IPS DF 6.9 (cell line): ENCODE results near the gene WFIKKN1.

ENCODE experiments used
- DNase-seq: peaks from one replicate; pipeline ENCODE4 v3.0.0-alpha.2; 2013; ENCODE audit warnings: low read depth, low spot score
- H3K27ac ChIP-seq: one replicate; pipeline ENCODE4 v1.5.1; 2013; ENCODE audit warnings: low read length, control low read depth
- H3K27me3 ChIP-seq: 2 replicates; pipeline ENCODE4 v1.6.1; 2013; ENCODE audit warnings: mild to moderate bottlenecking, low read length; ENCODE audit not compliant: control insufficient read depth, insufficient read depth
- H3K36me3 ChIP-seq: 2 replicates; pipeline ENCODE4 v1.6.1; 2013; ENCODE audit warnings: low read length; ENCODE audit not compliant: control insufficient read depth, insufficient read depth
- H3K4me1 ChIP-seq: 2 replicates; pipeline ENCODE4 v1.6.1; 2013; ENCODE audit warnings: low read length; ENCODE audit not compliant: control insufficient read depth, insufficient read depth
- H3K4me3 ChIP-seq: 2 replicates; pipeline ENCODE4 v1.5.1; 2013; ENCODE audit warnings: mild to moderate bottlenecking, low read length
- H3K9me3 ChIP-seq: 2 replicates; pipeline ENCODE4 v1.6.1; 2013; ENCODE audit warnings: low read length, inconsistent platforms; ENCODE audit not compliant: control insufficient read depth, insufficient read depth
- WGBS: extraction: QIAGEN DNeasy Blood & Tissue Kit; methylation state at CpG from one replicate; pipeline ENCODE4 v1.1.7; 2013; ENCODE audit warnings: mixed read lengths, missing lambda C conversion rate; ENCODE audit not compliant: insufficient read length, insufficient coverage; 5-methylcytosine and 5-hydroxymethylcytosine counted together

Gene WFIKKN1

GRCh38 chr16:624526-625070 is 6.2 kb upstream of the WFIKKN1 start:
- H3K27me3 ChIP-seq: no peaks in the 10 kb centered on the region
- H3K9me3 ChIP-seq: no peaks in the 10 kb centered on the region
- no peak for DNase-seq
- peaks cover 5% of the 10 kb centered on the region for H3K4me1 ChIP-seq
- no peak overlapping the region for H3K27ac ChIP-seq
- no CpG with 5 or more reads among the region's 10 CpGs for WGBS
- no peak overlapping the region for H3K4me3 ChIP-seq
- 0 out of 2 replicates have a peak, but pooled peaks cover 2% of the 10 kb centered on the region for H3K36me3 ChIP-seq

DNA sequence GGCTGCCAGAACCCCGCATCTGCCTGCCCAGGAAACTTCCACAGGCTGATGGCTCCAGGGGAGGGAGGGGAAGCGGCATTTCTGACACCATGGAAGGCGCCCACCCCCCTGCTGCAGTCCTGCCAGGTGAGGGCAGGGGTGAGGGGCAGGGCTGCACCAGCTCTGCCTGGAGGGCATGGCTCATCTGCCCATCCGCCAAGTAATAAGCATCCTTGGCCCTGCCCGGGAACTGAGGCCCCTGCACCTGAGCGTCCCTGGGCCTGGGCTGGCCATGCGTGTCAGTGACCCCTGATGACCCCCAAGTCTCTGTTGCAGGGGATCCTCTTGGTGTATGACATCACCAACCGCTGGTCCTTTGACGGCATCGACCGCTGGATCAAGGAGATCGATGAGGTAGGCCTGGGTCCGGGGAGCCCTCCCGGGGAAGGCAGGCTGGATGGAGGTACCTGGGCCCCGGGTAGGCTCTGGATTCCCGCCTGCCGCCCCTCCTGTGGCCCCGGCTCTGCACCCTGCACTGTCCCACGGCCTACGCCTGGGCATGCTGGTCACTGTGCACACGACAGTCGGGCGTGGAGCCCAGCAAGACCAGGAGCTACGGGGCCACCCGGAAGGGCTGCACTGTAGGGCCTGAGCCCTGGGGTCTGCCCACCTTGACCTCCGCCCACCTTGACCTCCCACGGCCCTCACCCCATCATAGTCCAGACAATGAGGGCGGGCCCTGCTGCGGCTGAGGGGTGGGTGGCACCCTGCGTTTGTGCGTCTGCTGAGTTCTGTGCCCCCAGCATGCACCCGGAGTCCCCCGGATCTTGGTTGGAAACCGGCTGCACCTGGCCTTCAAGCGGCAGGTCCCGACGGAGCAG is 5.4 kb upstream of the WFIKKN1 start:
- WGBS: no CpG with 5 or more reads among the region's 37 CpGs
- Histone ChIP-seq H3K27ac (no peak overlapping the region), H3K36me3 (0 out of 2 replicates have a peak, but pooled peaks cover 2% of the 10 kb centered on the region), H3K9me3 (no peaks in the 10 kb centered on the region), H3K4me3 (no peak overlapping the region), H3K4me1 (peaks cover 11% of the 10 kb centered on the region), H3K27me3 (no peaks in the 10 kb centered on the region)
- no peak for DNase-seq

GRCh38 chr16:625977-626765 is 4.6 kb upstream of the WFIKKN1 start:
- Histone ChIP-seq H3K9me3 (no peaks in the 10 kb centered on the region), H3K4me3 (no peak overlapping the region), H3K27me3 (no peaks in the 10 kb centered on the region), H3K4me1 (peaks cover 12% of the 10 kb centered on the region), H3K36me3 (0 out of 2 replicates have a peak, but pooled peaks cover 2% of the 10 kb centered on the region), H3K27ac (no peak overlapping the region)
- DNase-seq: no peak
- no CpG with 5 or more reads among the region's 35 CpGs for WGBS

GRCh38 chr16:626787-627453 is 3.9 kb upstream of the WFIKKN1 start:
- Histone ChIP-seq H3K27ac (no peak overlapping the region), H3K27me3 (no peaks in the 10 kb centered on the region), H3K9me3 (no peaks in the 10 kb centered on the region), H3K4me1 (peaks cover 12% of the 10 kb centered on the region), H3K4me3 (no peak overlapping the region), H3K36me3 (0 out of 2 replicates have a peak, but pooled peaks cover 2% of the 10 kb centered on the region)
- no CpG with 5 or more reads among the region's 29 CpGs for WGBS
- DNase-seq: no peak

DNA sequence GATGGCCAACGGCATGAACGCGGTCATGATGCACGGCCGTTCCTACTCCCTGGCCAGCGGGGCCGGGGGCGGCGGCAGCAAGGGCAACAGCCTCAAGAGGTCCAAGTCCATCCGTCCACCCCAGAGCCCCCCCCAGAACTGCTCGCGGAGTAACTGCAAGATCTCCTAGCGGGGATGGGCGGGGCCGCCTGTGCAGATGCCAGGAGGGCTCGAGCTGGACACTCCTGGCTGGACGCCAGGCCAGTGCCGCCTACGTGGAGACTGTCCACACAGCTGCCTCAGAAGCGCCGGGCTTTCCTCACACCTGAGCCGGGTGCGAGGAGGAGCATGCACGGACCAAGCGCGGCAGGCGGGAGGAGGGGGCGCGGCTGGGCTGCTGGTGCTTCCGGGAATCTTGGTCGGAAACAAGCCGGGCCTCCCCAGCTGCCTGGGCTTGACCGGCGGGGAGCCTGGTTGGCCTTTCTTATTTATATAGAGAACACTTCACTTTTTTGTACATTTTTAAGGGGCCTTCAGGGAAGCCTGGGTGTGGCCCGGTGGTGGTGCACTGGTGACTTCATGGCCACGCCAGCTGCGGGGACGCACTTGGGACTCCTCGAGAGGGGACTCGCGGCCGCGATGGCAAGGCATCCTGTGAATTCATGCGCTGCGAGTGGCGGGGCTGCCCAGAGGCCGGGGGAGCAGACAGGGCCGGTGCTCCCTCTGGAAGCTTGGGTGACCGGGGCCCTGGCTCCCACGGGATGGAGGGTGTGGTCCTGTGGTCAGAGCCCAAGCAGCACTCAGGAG is 3.1 kb upstream of the WFIKKN1 start:
- H3K4me1 ChIP-seq: peaks cover 12% of the 10 kb centered on the region
- no peak overlapping the region for H3K27ac ChIP-seq

DNA sequence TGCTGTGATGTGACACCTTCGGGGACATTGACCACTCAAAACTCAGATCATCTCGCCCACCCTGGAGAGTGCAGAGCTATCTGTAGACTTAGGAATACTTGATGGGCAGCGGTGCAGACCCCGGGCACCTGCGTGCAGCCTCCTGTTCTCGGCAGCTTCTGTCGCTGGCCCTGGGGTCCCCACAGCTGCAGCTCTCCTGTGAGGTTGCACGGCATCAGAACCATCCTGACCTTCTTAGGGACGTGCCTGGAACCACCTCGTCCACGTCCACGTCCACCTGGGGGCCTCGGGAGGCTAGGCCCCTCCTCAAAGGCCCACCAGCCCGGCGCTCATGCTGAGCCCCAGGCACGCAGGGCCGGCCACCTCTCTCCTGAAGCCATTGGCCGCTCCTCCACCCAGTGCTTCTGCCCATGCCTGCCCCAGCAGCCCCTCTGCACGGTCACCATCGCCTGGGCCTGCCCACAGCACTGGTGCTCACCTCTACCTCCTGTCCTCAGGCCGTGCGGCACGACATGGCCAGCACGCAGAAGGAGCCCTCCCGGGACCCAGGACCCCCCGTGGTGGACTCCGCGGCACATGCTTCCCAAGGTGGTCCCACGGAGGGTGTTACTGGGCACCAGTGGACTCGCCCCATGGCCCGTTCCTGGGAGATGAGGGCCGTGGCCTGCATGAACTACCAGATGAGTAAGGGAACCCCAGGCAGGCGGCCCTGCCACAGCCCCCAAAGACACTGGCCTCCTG is 2.3 kb upstream of the WFIKKN1 start:
- H3K4me3 ChIP-seq: no peak overlapping the region
- no CpG with 5 or more reads among the region's 33 CpGs for WGBS
- no peak for DNase-seq
- H3K36me3 ChIP-seq: peaks cover 10% of the 10 kb centered on the region; the same call in 1 of the 2 replicates
- H3K27me3 ChIP-seq: no peaks in the 10 kb centered on the region
- H3K9me3 ChIP-seq: no peaks in the 10 kb centered on the region
- peaks cover 12% of the 10 kb centered on the region for H3K4me1 ChIP-seq
- H3K27ac ChIP-seq: no peak overlapping the region

More for the DNA sequence above, 3.1 kb upstream of the WFIKKN1 start:
- Histone ChIP-seq H3K36me3 (peaks cover 2% of the 10 kb centered on the region; the same call in 1 of the 2 replicates), H3K9me3 (no peaks in the 10 kb centered on the region), H3K27me3 (no peaks in the 10 kb centered on the region), H3K4me3 (no peak overlapping the region)
- DNase-seq: no peak
- no CpG with 5 or more reads among the region's 50 CpGs for WGBS

- WGBS: no CpG with 5 or more reads among the region's 29 CpGs
- no peak overlapping the region for H3K4me3 ChIP-seq
- H3K4me1 ChIP-seq: peaks cover 12% of the 10 kb centered on the region
- H3K36me3 ChIP-seq: peaks cover 17% of the 10 kb centered on the region
- no peaks in the 10 kb centered on the region for H3K9me3 ChIP-seq
- H3K27ac ChIP-seq: no peak overlapping the region
- DNase-seq: no peak
- no peaks in the 10 kb centered on the region for H3K27me3 ChIP-seq
Measured at GRCh38 chr16:629185-629832, 1.5 kb upstream of the WFIKKN1 start.

- H3K4me1 ChIP-seq: peaks cover 12% of the 10 kb centered on the region
- no peak overlapping the region for H3K27ac ChIP-seq
- no peaks in the 10 kb centered on the region for H3K27me3 ChIP-seq
- H3K36me3 ChIP-seq: peaks cover 18% of the 10 kb centered on the region
- WGBS: no CpG with 5 or more reads among the region's 11 CpGs
- H3K9me3 ChIP-seq: no peaks in the 10 kb centered on the region
- H3K4me3 ChIP-seq: no peak overlapping the region
- DNase-seq: no peak
Measured at GRCh38 chr16:629833-630248, 944 bp upstream of the WFIKKN1 start.
